ENCODE results near the gene ALDOB.
"Not testable (repeated sequence)": the region's sequence is repeated elsewhere in the genome, so short reads cannot be mapped to it uniquely, and the experiment has no call there.

Gene ALDOB

GRCh38 chr9:101421653-101422065, 13.9 kb downstream of the ALDOB start:
- no peak for DNase-seq (ENCODE audit: low read depth)

GRCh38 chr9:101419863-101420262, 15.7 kb downstream of the ALDOB start:
- no peak for DNase-seq (ENCODE audit: low read depth)

GRCh38 chr9:101418518-101419430, 16.8 kb downstream of the ALDOB start:
- peak; percentile 5 for DNase-seq (ENCODE audit: low read depth)

- no peak for DNase-seq (ENCODE audit: low read depth)
Measured at GRCh38 chr9:101417977-101418376, 17.6 kb downstream of the ALDOB start.

- no peak for DNase-seq (ENCODE audit: low read depth)
Measured at GRCh38 chr9:101417389-101417788, 18.2 kb downstream of the ALDOB start.

GRCh38 chr9:101415578-101415977, 20.0 kb downstream of the ALDOB start:
- DNase-seq (ENCODE audit: low read depth), result no peak

GRCh38 chr9:101414839-101415238, 20.7 kb downstream of the ALDOB start:
- DNase-seq (ENCODE audit: low read depth), result no peak

GRCh38 chr9:101409079-101409477, 26.5 kb downstream of the ALDOB start:
- DNase-seq (ENCODE audit: low read depth), result no peak

GRCh38 chr9:101408374-101409078, 27.0 kb downstream of the ALDOB start:
- no peak for DNase-seq (ENCODE audit: low read depth)

GRCh38 chr9:101403516-101404285, 31.9 kb downstream of the ALDOB start:
- DNase-seq (ENCODE audit: low read depth), result no peak

- no peak for DNase-seq (ENCODE audit: low read depth)
Measured at GRCh38 chr9:101400120-101400519, 35.5 kb downstream of the ALDOB start.

- no peak for DNase-seq (ENCODE audit: low read depth)
Measured at GRCh38 chr9:101399643-101399970, 36.0 kb downstream of the ALDOB start.

GRCh38 chr9:101398930-101399642, 36.5 kb downstream of the ALDOB start:
- no peak for DNase-seq (ENCODE audit: low read depth)

GRCh38 chr9:101398068-101398929, 37.3 kb downstream of the ALDOB start, which contains the start of the genes MRPL50 and ZNF189:
MRPL50 (minus strand) TSS chr9:101398618; CDS start chr9:101398592, 26 bp downstream.
ZNF189 (plus strand) TSS chr9:101398851; CDS start chr9:101399157, 306 bp downstream.
- peak; percentile 95 for DNase-seq (ENCODE audit: low read depth)

GRCh38 chr9:101397746-101398067, 37.9 kb downstream of the ALDOB start:
- no peak for DNase-seq (ENCODE audit: low read depth)

GRCh38 chr9:101394687-101395086, 40.9 kb downstream of the ALDOB start:
- no peak for DNase-seq (ENCODE audit: low read depth)

- no peak for DNase-seq (ENCODE audit: low read depth)
Measured at GRCh38 chr9:101393135-101393534, 42.4 kb downstream of the ALDOB start.

- DNase-seq (ENCODE audit: low read depth), result no peak
Measured at GRCh38 chr9:101388507-101388993, 47.0 kb downstream of the ALDOB start.

GRCh38 chr9:101387871-101388506, 47.6 kb downstream of the ALDOB start:
- no peak for DNase-seq (ENCODE audit: low read depth)

- not testable (repeated sequence) for DNase-seq (ENCODE audit: low read depth)
Measured at GRCh38 chr9:101384873-101385536, 50.6 kb downstream of the ALDOB start, which contains the start of gene BAAT. BAAT (minus strand) TSS chr9:101385006; CDS start chr9:101371404, 13,602 bp downstream.

Measured in HS-5 (cell line).